Natural killer cell treated with Interleukin-12 subunit alpha and Interleukin-12 subunit beta and Interleukin-15 and Interleukin-18, amount 100 ng/mL, for 72 hours (primary cell): ENCODE results near the gene ZBTB38. TPM values are rescaled to one million over a fixed set of nuclear protein-coding genes. Genes with fewer than 3 reads are reported as not detected.

Experiments
- ATAC-seq, 2 donors: fragments of 150-1000 bp; cut with Tn5 transposase in 1 of 2; sonication (Bioruptor Pico), chemical (Tn5 transposase) in 1 of 2; 2 replicates each; pipeline ENCODE4 v1.10.0; 2021
- DNase-seq: peaks from one replicate; pipeline ENCODE4 v3.0.0; 2022; ENCODE audit warnings: low spot score
- H3K27ac Mint-ChIP-seq, 2 donors: 1 replicate in 1 of 2; 2 replicates in 1 of 2; pipeline ENCODE4 v1.8.0; 2022; ENCODE audit warnings: mixed read lengths in 2 of 2, mild to moderate bottlenecking in 1 of 2, moderate library complexity in 1 of 2
- H3K27me3 Mint-ChIP-seq, 2 donors: 1 replicate in 1 of 2; 2 replicates in 1 of 2; pipeline ENCODE4 v1.8.0; 2022; ENCODE audit warnings: mixed read lengths in 2 of 2
- H3K36me3 Mint-ChIP-seq: one replicate; pipeline ENCODE4 v1.8.0; 2022; ENCODE audit warnings: mixed read lengths
- H3K4me1 Mint-ChIP-seq, 2 donors: 1 replicate in 1 of 2; 2 replicates in 1 of 2; pipeline ENCODE4 v1.8.0; 2022; ENCODE audit warnings: low read depth in 2 of 2, mixed read lengths in 2 of 2, mild to moderate bottlenecking in 1 of 2
- H3K4me3 Mint-ChIP-seq: one replicate; pipeline ENCODE4 v1.8.0; 2022; ENCODE audit warnings: mixed read lengths
- H3K9me3 Mint-ChIP-seq: 2 replicates; pipeline ENCODE4 v1.8.0; 2022; ENCODE audit warnings: mixed read lengths
- total RNA-seq, 2 donors: library from RNA; stranded (reverse); gene quantifications; one replicate each; pipeline ENCODE4 v1.2.3, GENCODE V29; 2022

ZBTB38 gene, protein sequence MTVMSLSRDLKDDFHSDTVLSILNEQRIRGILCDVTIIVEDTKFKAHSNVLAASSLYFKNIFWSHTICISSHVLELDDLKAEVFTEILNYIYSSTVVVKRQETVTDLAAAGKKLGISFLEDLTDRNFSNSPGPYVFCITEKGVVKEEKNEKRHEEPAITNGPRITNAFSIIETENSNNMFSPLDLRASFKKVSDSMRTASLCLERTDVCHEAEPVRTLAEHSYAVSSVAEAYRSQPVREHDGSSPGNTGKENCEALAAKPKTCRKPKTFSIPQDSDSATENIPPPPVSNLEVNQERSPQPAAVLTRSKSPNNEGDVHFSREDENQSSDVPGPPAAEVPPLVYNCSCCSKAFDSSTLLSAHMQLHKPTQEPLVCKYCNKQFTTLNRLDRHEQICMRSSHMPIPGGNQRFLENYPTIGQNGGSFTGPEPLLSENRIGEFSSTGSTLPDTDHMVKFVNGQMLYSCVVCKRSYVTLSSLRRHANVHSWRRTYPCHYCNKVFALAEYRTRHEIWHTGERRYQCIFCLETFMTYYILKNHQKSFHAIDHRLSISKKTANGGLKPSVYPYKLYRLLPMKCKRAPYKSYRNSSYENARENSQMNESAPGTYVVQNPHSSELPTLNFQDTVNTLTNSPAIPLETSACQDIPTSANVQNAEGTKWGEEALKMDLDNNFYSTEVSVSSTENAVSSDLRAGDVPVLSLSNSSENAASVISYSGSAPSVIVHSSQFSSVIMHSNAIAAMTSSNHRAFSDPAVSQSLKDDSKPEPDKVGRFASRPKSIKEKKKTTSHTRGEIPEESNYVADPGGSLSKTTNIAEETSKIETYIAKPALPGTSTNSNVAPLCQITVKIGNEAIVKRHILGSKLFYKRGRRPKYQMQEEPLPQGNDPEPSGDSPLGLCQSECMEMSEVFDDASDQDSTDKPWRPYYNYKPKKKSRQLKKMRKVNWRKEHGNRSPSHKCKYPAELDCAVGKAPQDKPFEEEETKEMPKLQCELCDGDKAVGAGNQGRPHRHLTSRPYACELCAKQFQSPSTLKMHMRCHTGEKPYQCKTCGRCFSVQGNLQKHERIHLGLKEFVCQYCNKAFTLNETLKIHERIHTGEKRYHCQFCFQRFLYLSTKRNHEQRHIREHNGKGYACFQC (N-terminal part only)
- 10 to 100 TPM; 24.5 to 29.5 TPM for total RNA-seq

DNA sequence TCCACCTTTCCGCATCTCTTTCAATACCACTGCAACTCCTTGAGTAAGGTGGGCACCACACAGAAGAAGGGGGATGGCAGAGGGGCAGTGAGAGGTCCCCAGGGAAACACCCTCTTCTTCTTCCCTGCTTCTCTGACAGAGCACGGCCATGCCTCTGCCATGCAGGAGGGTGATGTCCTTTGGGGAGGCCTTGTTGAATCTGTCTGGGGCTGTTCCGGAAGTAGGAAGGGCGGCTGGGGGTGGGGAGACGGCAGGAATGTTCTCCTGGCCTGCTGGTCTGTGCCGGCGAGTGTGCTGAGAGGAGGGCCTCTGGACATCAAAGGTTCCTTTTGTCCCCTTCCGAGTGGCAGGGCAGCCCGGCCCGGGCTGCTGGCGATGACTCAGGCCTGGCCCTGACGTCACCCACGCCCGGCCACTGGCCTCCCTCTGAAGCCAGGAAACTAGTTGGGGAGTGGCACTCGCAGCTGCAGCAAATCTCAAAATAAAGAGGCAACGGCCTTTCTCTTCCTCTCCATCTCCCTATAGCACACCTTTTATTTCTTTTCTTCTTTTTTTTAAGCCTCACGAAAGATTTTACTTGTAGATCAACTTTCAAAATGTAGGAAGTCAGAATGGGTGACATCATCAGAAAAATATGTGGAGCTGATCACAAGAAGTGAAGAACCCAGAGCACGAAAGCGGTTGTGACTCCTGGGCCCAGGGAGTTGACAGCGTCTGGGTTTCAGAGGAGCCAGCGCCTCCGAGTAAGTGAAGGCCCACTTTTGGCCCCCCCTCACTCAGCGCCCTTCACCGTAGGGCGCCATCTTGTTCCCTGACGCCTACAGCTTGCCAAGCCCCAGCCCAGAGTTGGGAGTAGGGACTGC lies at the start of gene ZBTB38:
TSS of gene ZBTB38 (plus strand) at position 443 of the 863 bp plus-strand sequence. CDS start 73,885 bp downstream, outside the sequence.
- Mint-ChIP-seq H3K36me3 (no peaks in the 10 kb centered on the region), H3K4me3 (peak within 1 kb of the TSS; percentile 27), H3K4me1 (peaks cover 19 to 25% of the 10 kb centered on the region in 2 donors), H3K27me3 (no peaks in the 10 kb centered on the region), H3K9me3 (no peaks in the 10 kb centered on the region), H3K27ac (peak within 1 kb of the TSS; percentile 54 to 72)
- DNase-seq (no peak), ATAC-seq (peak; percentile 46 to 63)

DNA sequence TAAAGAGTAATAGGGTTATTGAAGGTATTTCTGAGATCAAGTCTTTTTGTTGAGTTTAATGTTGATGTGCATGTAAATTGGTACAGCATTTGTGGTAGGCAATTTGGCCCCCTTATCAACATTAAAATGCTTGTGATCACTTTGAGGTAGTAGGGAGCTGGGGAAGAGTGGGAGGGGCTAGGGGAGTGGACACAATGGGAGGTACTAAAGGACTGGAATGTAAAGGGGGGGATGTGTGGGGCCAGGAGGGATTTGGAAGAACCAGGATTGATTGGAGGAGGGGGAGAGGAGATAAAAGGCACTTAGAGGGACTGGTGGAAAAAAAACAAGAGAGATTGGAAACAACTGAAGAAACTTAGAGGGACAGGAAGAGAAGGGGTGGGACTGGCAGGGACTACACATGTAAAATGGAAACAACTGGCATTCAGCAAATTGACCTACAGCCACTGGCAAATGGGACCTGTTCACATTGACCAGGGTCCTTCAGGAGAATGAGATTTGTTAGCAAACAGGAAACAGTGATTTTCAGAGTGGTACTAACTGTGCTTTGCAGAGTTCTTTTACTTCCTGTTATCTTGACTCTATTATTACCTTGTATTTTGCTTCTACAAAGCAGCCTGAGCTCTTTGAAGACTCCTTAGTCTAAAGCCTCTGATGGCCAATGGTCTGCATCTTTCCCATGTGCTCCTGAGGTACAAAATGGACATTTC lies 47.8 kb upstream of the ZBTB38 start:
- no peak for DNase-seq
- no peaks in the 10 kb centered on the region for H3K9me3 Mint-ChIP-seq
- no peak overlapping the region for H3K4me3 Mint-ChIP-seq
- no peak for ATAC-seq
- H3K27ac Mint-ChIP-seq: peak overlapping the region in 1 of 2 donors; percentile 49
- no peaks in the 10 kb centered on the region for H3K36me3 Mint-ChIP-seq
- H3K4me1 Mint-ChIP-seq: peaks cover 5 to 8% of the 10 kb centered on the region in 2 donors
- no peaks in the 10 kb centered on the region for H3K27me3 Mint-ChIP-seq

DNA sequence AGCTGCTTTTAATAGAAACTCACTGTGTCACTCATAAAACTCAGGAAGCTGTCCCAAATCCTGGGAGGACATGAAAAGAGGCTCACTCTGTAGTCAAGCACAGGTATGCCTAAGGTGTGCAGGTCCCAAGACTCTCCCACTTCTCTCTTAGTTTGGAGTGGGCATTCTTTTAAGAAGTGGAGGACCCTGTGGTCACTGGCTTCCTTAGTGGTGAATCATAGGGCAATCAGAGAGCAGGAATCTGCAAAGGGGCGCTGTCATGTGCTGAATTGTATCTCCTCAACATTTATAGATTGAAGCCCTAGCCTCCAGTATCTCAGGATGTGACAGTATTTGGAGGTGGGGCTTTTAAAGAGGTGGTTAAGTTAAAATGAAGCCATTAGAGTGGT lies 47.2 kb upstream of the ZBTB38 start:
- H3K4me3 Mint-ChIP-seq: no peak overlapping the region
- peaks cover 5 to 8% of the 10 kb centered on the region in 2 donors for H3K4me1 Mint-ChIP-seq
- H3K27me3 Mint-ChIP-seq: no peaks in the 10 kb centered on the region
- no peaks in the 10 kb centered on the region for H3K36me3 Mint-ChIP-seq
- ATAC-seq: no peak
- no peaks in the 10 kb centered on the region for H3K9me3 Mint-ChIP-seq
- DNase-seq: no peak
- peak overlapping the region in 1 of 2 donors; percentile 49 for H3K27ac Mint-ChIP-seq

DNA sequence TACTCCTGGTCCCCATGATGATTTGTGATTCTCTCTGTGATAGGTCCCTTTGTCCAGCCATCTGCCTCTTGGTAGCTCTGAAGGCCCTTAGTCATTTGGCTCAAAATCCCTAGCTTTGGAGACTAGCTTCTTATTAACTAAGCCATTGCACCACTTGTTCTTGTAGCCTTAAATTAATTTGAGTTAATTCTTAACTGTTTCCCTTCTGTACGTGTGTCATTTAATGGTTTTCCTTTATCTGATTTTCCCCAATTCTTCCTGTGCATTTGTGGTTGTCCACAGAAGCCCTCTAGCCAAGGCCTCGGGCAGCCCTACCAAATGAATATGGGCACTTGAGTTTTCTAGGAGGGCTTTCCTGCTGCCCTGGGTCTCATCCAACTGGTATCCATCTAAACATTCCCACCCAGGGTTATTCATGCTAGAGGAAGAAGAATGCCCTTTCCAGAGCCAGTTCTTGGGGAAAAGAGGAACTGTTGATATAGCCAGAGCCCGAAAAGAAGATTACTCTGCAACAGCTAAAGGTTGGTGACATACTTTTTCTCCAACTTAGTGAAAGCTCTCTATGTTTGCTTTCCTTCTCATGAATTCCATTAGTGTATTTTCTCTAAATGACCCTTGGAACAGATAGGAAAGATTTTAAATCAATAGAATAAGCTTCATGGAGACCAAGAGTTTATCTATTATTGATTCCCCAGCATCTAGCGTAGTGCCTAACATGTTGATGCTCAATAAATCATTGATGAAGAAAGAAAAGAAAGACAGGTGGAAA lies 44.2 kb upstream of the ZBTB38 start:
- peaks cover 0 to 3% of the 10 kb centered on the region in 2 donors for H3K27me3 Mint-ChIP-seq
- no peak overlapping the region for H3K4me3 Mint-ChIP-seq
- DNase-seq (no peak), ATAC-seq (no peak)
- peaks cover 15 to 17% of the 10 kb centered on the region in 2 donors for H3K4me1 Mint-ChIP-seq
- H3K27ac Mint-ChIP-seq: no peak overlapping the region
- no peaks in the 10 kb centered on the region for H3K9me3 Mint-ChIP-seq
- H3K36me3 Mint-ChIP-seq: no peaks in the 10 kb centered on the region

DNA sequence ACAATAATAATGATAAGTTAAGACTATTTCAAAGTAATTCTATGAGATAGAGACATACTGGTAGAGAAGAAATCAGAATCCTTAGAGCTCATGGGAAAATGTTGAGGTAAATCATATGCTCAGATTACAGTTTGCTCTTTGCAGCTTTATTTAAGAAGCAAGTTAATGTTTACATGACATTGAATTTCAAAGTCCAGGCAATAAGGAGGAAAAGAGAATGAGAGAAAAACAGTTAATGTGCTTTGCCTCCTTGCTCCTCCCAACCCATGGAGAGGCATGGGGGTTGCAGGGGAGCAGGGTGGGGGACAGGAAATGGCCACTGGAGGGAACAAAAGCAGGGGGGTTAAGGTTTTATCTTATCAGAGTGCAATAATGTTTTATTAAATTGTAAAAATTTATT lies 42.2 kb upstream of the ZBTB38 start:
- H3K27ac Mint-ChIP-seq: peak overlapping the region in 1 of 2 donors; percentile 38
- no peaks in the 10 kb centered on the region for H3K9me3 Mint-ChIP-seq
- H3K4me3 Mint-ChIP-seq: no peak overlapping the region
- H3K36me3 Mint-ChIP-seq: no peaks in the 10 kb centered on the region
- peaks cover 0 to 3% of the 10 kb centered on the region in 2 donors for H3K27me3 Mint-ChIP-seq
- DNase-seq: no peak
- peaks cover 9 to 13% of the 10 kb centered on the region in 2 donors for H3K4me1 Mint-ChIP-seq
- ATAC-seq: no peak

DNA sequence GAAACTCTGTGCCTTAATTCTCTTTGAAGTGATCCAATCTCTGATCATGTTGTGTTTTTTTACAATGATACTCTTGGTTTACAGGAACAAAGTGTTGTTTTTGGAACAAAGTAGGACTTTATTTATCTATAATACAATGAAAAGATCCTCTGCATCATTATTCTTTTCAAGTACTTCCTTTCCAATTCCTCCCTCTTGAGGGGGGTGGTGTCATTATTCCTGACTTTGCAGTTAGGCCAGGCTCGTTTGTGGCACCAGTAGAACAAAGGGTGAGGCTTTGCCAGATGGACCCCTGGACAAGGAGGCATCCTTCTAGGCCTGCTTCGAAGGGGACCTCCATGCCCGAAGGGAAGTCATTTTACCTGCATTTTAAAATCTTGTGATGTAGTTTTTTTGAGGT lies 41.7 kb upstream of the ZBTB38 start:
- peaks cover 9 to 18% of the 10 kb centered on the region in 2 donors for H3K4me1 Mint-ChIP-seq
- H3K4me3 Mint-ChIP-seq: no peak overlapping the region
- DNase-seq (no peak), ATAC-seq (no peak)
- H3K9me3 Mint-ChIP-seq: no peaks in the 10 kb centered on the region
- H3K36me3 Mint-ChIP-seq: no peaks in the 10 kb centered on the region
- H3K27me3 Mint-ChIP-seq: peaks cover 0 to 3% of the 10 kb centered on the region in 2 donors
- H3K27ac Mint-ChIP-seq: no peak overlapping the region

DNA sequence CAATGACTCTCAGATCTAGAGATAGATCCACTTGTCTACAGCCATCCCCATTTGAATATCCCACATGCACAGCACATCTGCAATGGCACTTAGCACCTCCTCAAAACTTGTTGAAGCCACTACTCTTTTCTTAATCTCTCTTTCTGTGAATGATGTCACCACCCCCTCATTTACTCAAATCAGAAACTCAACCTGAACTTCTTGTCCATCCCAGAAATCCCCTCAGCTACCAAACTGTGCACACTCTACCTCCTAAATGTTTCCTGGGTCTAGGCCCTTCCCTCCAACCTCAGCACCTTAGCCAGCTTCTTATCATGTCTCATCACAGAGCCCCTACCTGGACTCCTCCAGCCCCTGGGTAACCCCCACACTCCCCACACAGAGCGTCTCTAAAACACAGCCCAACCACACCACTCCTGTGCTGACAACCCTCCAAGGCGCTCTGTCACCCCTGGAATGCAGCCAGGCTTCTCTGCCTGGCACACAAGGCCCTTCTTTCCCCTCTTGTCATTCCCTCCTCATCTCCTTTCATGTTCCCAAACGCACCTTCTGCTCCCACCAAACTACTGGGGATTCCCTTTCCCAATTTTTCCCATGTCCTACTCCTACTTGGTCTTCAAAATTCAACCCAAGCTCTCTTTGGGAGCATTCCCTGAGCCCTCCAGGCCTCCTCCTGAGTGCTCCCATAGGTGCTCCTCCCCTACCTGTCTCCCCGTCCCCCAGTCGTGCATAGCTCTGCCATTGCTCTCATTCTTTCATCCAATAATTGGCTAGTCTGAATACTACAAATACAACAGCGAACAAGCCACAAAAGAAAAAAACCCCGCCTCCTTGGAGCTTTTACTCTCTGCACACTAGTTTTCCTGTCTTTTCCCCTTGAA lies 39.8 kb upstream of the ZBTB38 start:
- Mint-ChIP-seq H3K27ac (peak overlapping the region in 1 of 2 donors; percentile 6), H3K4me1 (peaks cover 9 to 18% of the 10 kb centered on the region in 2 donors), H3K36me3 (no peaks in the 10 kb centered on the region), H3K27me3 (peaks cover 0 to 3% of the 10 kb centered on the region in 2 donors), H3K4me3 (peak overlapping the region; percentile 30), H3K9me3 (no peaks in the 10 kb centered on the region)
- DNase-seq (no peak), ATAC-seq (peak; percentile 62 to 71)

DNA sequence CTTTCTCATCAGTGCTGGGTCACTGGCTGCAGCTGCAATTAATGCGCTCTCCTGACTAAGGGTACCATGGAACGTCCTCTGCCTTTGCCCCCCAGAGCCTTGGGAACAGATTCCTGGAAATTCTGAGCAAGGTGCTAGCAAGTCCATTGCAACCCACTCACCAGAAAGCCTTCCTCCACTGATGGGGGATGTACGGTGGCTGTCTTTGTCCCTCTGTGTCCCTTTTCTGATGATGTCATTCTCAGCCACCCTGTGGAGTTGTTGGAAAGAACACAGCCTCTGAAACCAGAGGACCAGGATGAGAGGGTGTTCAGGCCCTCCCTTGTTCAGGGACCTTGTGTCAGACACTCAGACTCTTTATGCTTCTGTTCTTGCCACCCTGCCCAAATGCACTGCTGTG lies 38.1 kb upstream of the ZBTB38 start:
- ATAC-seq (no peak), DNase-seq (no peak)
- Mint-ChIP-seq H3K4me3 (no peak overlapping the region), H3K4me1 (peaks cover 9 to 18% of the 10 kb centered on the region in 2 donors), H3K27me3 (peaks cover 7 to 9% of the 10 kb centered on the region in 2 donors), H3K27ac (no peak overlapping the region), H3K36me3 (no peaks in the 10 kb centered on the region), H3K9me3 (no peaks in the 10 kb centered on the region)

DNA sequence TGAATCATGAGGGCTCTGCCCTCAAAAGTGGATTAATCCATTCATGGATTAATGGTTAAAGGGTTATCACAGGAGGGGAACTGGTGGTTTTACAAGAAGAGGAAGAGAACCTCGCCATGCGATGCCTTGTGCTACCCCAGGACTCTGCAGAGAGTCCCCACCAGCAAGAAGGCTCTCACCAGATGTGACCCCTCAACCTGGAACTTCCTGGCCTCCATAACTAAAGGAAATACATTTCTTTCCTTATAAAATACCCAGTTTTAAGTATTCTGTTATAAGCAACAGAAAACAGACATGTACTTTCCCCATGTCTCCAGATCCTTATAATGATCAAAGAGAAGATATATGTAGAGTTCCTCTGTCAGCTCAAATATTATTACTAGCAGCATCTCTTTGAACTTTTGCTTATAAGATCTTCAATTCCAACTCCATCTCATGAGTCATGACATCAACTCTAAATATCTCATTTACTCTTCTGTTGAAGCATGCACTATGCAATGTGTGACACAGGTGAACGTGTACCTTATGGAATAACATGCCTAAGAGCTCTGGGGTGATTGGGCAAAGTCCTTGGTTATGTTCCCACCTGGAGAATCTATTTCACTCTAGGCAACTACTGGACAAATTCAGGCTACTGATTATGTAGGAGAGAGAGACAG lies 37.5 kb upstream of the ZBTB38 start:
- ATAC-seq (no peak), DNase-seq (no peak)
- Mint-ChIP-seq H3K9me3 (no peaks in the 10 kb centered on the region), H3K4me3 (no peak overlapping the region), H3K27me3 (peaks cover 7 to 9% of the 10 kb centered on the region in 2 donors), H3K4me1 (peaks cover 9 to 18% of the 10 kb centered on the region in 2 donors), H3K27ac (peak overlapping the region in 1 of 2 donors; percentile 10), H3K36me3 (no peaks in the 10 kb centered on the region)

DNA sequence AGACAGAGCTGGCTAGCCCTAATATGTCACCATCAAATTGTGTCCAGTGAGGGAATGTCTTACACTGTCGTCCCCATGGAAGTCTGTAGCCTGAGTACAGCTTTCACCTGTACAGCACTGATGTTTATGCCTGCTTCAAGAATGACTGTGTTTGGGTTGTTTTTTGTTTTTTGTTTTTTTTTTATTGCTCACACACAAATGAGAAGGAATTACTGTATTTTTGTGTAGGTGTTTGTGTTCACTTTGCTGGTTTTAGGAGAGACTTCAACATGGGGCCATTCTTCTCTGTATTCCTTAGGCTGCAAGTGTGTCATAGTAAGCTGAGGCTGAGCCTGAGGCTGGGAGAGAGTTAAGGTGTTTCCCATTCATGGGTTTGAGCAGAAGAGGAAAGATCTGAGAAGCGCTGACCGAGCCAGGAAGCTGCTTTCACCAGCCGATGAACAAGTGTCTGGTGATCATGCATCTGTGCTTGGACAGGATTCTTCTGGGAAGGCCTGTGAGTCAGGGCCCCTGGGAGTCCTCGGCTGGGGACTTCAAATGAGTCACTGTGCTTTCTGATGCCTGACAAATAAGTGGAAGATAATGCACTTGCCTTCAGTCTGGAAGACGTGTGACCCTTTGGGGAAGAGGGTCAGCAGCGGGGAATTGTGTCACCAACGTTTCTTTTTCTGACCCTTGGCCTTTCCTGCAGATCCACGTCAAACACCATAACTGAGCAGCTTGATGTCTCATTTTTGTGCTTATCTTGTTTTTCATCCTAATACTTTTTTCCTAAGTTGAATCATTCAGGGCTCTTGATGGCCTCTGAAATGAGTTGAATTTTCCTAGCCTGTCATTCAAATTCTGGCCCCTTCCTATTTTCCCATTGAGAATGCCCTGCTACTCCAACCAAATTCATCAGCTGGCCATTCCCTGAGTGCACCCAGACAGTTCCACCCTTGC lies 36.7 kb upstream of the ZBTB38 start:
- ATAC-seq: no peak
- Mint-ChIP-seq H3K9me3 (no peaks in the 10 kb centered on the region), H3K4me3 (peak overlapping the region; percentile 20), H3K27me3 (peaks cover 7 to 9% of the 10 kb centered on the region in 2 donors), H3K27ac (peak overlapping the region in 1 of 2 donors; percentile 10), H3K36me3 (no peaks in the 10 kb centered on the region), H3K4me1 (peaks cover 9 to 18% of the 10 kb centered on the region in 2 donors)
- DNase-seq: no peak
